ENCODE results near the gene OR51B5.

Gene OR51B5

GRCh38 chr11:5293028-5293427 lies 50.3 kb downstream of the OR51B5 start:
- Histone ChIP-seq H3K9ac (ENCODE audit: low read length) (no peak overlapping the region), H3K4me3 (ENCODE audit: low read depth in 1 of 2, low read length in 2 of 2) (no peak overlapping the region), H3K27ac (ENCODE audit: low read depth, low read length) (no peak overlapping the region), H3K27me3 (ENCODE audit: control insufficient read depth in 1 of 2, insufficient read depth in 2 of 2, low read length in 2 of 2) (no peaks in the 10 kb centered on the region), H3K4me1 (ENCODE audit: insufficient read depth, low read length) (no peaks in the 10 kb centered on the region), H3K36me3 (ENCODE audit: insufficient read depth, low read length) (no peaks in the 10 kb centered on the region), H3K9me3 (ENCODE audit: low read length) (no peaks in the 10 kb centered on the region)

All from muscle layer of colon (tissue), 2 donors.